Measurements from ENCODE around the gene PXDC1. TPM values are rescaled to one million over a fixed set of nuclear protein-coding genes. Genes with fewer than 3 reads are reported as not detected.
"Not testable (repeated sequence)": the region's sequence is repeated elsewhere in the genome, so short reads cannot be mapped to it uniquely, and the experiment has no call there.

PXDC1 gene
- total RNA-seq, 4 donors from 2014 or later: 8.8 to 47.1 (median 19.6) TPM

- ATAC-seq (no peak), DNase-seq (no peak)
- Histone ChIP-seq H3K27ac (no peak overlapping the region), H3K27me3 (no peaks in the 10 kb centered on the region), H3K4me3 (no peak overlapping the region), H3K4me1 (peaks cover 0 to 5% of the 10 kb centered on the region in 2 donors), H3K9me3 (no peaks in the 10 kb centered on the region), H3K36me3 (no peaks in the 10 kb centered on the region)
- in situ Hi-C loops (cut with MboI; ENCODE audit: low sequenced_read_pairs in 4 of 4): no loop called here
- TF ChIP-seq CTCF (IDR thresholded peaks at IDR 0.05 in 4 of 5, conservative IDR thresholded peaks at IDR 0.05 in 1 of 5) (no peak), POLR2A (IDR thresholded peaks at IDR 0.05) (no peak)
- intact Hi-C loops (cut with DNase I; ENCODE audit: low total_unique reads): no loop called here
These were observed 4.4 kb upstream of the PXDC1 start for GRCh38 chr6:3755637-3756545.

- ATAC-seq (no peak), DNase-seq (no peak)
- no peak for TF ChIP-seq POLR2A (IDR thresholded peaks at IDR 0.05)
- TF ChIP-seq CTCF (IDR thresholded peaks at IDR 0.05 in 4 of 5, conservative IDR thresholded peaks at IDR 0.05 in 1 of 5): no peak
- no peaks in the 10 kb centered on the region for H3K9me3 ChIP-seq
- no peak overlapping the region for H3K27ac ChIP-seq
- no peaks in the 10 kb centered on the region for H3K27me3 ChIP-seq
- in situ Hi-C loops (cut with MboI; ENCODE audit: low sequenced_read_pairs in 4 of 4) (no loop called here), intact Hi-C loops (cut with DNase I; ENCODE audit: low total_unique reads) (loop anchor here (5.0 kb wide), 1 partner anchor 48 kb away; no protein-coding TSS in a partner anchor)
- H3K4me1 ChIP-seq: peaks cover 2 to 3% of the 10 kb centered on the region in 2 donors
- no peak overlapping the region for H3K4me3 ChIP-seq
- H3K36me3 ChIP-seq: no peaks in the 10 kb centered on the region
These were observed 3.3 kb upstream of the PXDC1 start for GRCh38 chr6:3754776-3755175.

GRCh38 chr6:3754032-3754725 is 2.7 kb upstream of the PXDC1 start:
- not testable (repeated sequence) for DNase-seq, H3K27me3 ChIP-seq, H3K9me3 ChIP-seq

GRCh38 chr6:3753228-3753835 is 1.8 kb upstream of the PXDC1 start:
- intact Hi-C loops (cut with DNase I; ENCODE audit: low total_unique reads) (loop anchor here (5.0 kb wide), 1 partner anchor 49 kb away; no protein-coding TSS in a partner anchor), in situ Hi-C loops (cut with MboI; ENCODE audit: low sequenced_read_pairs in 4 of 4) (no loop called here)
- H3K27me3 ChIP-seq: no peaks in the 10 kb centered on the region
- H3K9me3 ChIP-seq: no peaks in the 10 kb centered on the region
- peak overlapping the region; percentile 89 to 96 (median 90) for H3K27ac ChIP-seq
- TF ChIP-seq CTCF (IDR thresholded peaks at IDR 0.05 in 4 of 5, conservative IDR thresholded peaks at IDR 0.05 in 1 of 5): no peak
- TF ChIP-seq POLR2A (IDR thresholded peaks at IDR 0.05): no peak
- H3K4me1 ChIP-seq: peaks cover 8 to 17% of the 10 kb centered on the region in 2 donors
- H3K4me3 ChIP-seq: no peak overlapping the region
- ATAC-seq (no peak), DNase-seq (no peak)
- H3K36me3 ChIP-seq: no peaks in the 10 kb centered on the region

More at GRCh38 chr6:3754032-3754725, 2.7 kb upstream of the PXDC1 start:
- ATAC-seq; H3K27ac ChIP-seq; H3K36me3 ChIP-seq; H3K4me3 ChIP-seq; H3K4me1 ChIP-seq; in situ Hi-C loops (cut with MboI; ENCODE audit: low sequenced_read_pairs in 4 of 4): not testable (repeated sequence)
- intact Hi-C loops (cut with DNase I; ENCODE audit: low total_unique reads): loop anchor here (5.0 kb wide), 1 partner anchor 48 kb away; no protein-coding TSS in a partner anchor

All from gastrocnemius medialis (tissue), 4 donors.